Gastrocnemius medialis (tissue), 4 donors: ENCODE results near the gene FANCM.

Experiments used
- CTCF ChIP-seq, 5 experiments: fragments of 450-650 bp in 3 of 5; fragments of 200-600 bp in 2 of 5; sonication (generic) in 2 of 5; IDR thresholded peaks in 4 of 5; conservative IDR thresholded peaks in 1 of 5; 1 replicate in 4 of 5; 2 replicates in 1 of 5; pipeline ENCODE4 v1.5.1; 2016 to 2019; ENCODE audit warnings: antibody characterized with exemption in 5 of 5, mild to moderate bottlenecking in 3 of 5, moderate library complexity in 3 of 5
- POLR2A ChIP-seq, 2 donors: fragments of 450-650 bp; IDR thresholded peaks; one replicate each; pipeline ENCODE4 v1.6.1; 2017; ENCODE audit warnings: antibody characterized with exemption in 2 of 2, mild to moderate bottlenecking in 2 of 2, moderate library complexity in 2 of 2

GRCh38 chr14:45103806-45104205, 31.9 kb upstream of the FANCM start:
- TF ChIP-seq POLR2A (IDR thresholded peaks at IDR 0.05) (no peak), CTCF (IDR thresholded peaks at IDR 0.05 in 4 of 5, conservative IDR thresholded peaks at IDR 0.05 in 1 of 5) (no peak)
